ENCODE results near the gene SLC9A2. TPM values are rescaled to one million over a fixed set of nuclear protein-coding genes. Genes with fewer than 3 reads are reported as not detected.

SLC9A2 gene
- total RNA-seq, 6 donors from 2014 or later = 0.30 to 1.1 (median 0.38) TPM; not detected in 2

- Histone ChIP-seq H3K27ac (peak overlapping the region; percentile 35 to 95 (median 85)), H3K4me1 (peaks cover 6 to 26% (median 17%) of the 10 kb centered on the region in 4 donors), H3K27me3 (no peaks in the 10 kb centered on the region), H3K4me3 (peak overlapping the region; percentile 60 to 91 (median 76)), H3K36me3 (peaks cover 0 to 5% (median 2%) of the 10 kb centered on the region in 4 donors), H3K9me3 (no peaks in the 10 kb centered on the region)
- DNase-seq = peak; percentile 92 to 98
- peak; percentile 37 to 83 for TF ChIP-seq POLR2AphosphoS5 (IDR thresholded peaks at IDR 0.05)
- TF ChIP-seq POLR2A (IDR thresholded peaks at IDR 0.05) = peak in 2 of 4 donors; percentile 60 to 90
- TF ChIP-seq EP300 (IDR thresholded peaks at IDR 0.05) = no peak
- peak in 1 of 6 experiments; percentile 16 for TF ChIP-seq CTCF (IDR thresholded peaks at IDR 0.05)
- peak; percentile 92 to 98 for ATAC-seq (ENCODE audit: low FRiP score in 2 of 2)
- 0 to 1% methylated on average over 21 to 36 of the region's 52 CpGs for WGBS, 2 donors
Observed at GRCh38 chr2:102736410-102737409, 117.4 kb downstream of the SLC9A2 start.

GRCh38 chr2:102737431-102737830 is 118.1 kb downstream of the SLC9A2 start:
- H3K9me3 ChIP-seq = no peaks in the 10 kb centered on the region
- 65 to 72% methylated on average over 1 of the region's 1 CpG for WGBS, 2 donors
- H3K4me1 ChIP-seq = peaks cover 6 to 26% (median 17%) of the 10 kb centered on the region in 4 donors
- H3K36me3 ChIP-seq = no peaks in the 10 kb centered on the region
- DNase-seq = no peak
- ATAC-seq (ENCODE audit: low FRiP score in 2 of 2) = no peak
- H3K27ac ChIP-seq = no peak overlapping the region
- TF ChIP-seq EP300 (IDR thresholded peaks at IDR 0.05) = no peak
- no peak for TF ChIP-seq POLR2AphosphoS5 (IDR thresholded peaks at IDR 0.05)
- TF ChIP-seq CTCF (IDR thresholded peaks at IDR 0.05) = no peak
- no peak for TF ChIP-seq POLR2A (IDR thresholded peaks at IDR 0.05)
- no peaks in the 10 kb centered on the region for H3K27me3 ChIP-seq
- H3K4me3 ChIP-seq = peak overlapping the region in 3 of 4 donors; percentile 60 to 91 (median 77)

- 91 to 97% methylated on average over 3 of the region's 3 CpGs for WGBS, 2 donors
- no peaks in the 10 kb centered on the region for H3K27me3 ChIP-seq
- no peak overlapping the region for H3K4me3 ChIP-seq
- H3K27ac ChIP-seq = no peak overlapping the region
- ATAC-seq (ENCODE audit: low FRiP score in 2 of 2) = no peak
- TF ChIP-seq POLR2AphosphoS5 (IDR thresholded peaks at IDR 0.05) (no peak), POLR2A (IDR thresholded peaks at IDR 0.05) (no peak), CTCF (IDR thresholded peaks at IDR 0.05) (no peak), EP300 (IDR thresholded peaks at IDR 0.05) (no peak)
- H3K4me1 ChIP-seq = no peaks in the 10 kb centered on the region
- H3K9me3 ChIP-seq = no peaks in the 10 kb centered on the region
- DNase-seq = no peak
- H3K36me3 ChIP-seq = no peaks in the 10 kb centered on the region
Observed at GRCh38 chr2:102743259-102743658, 123.9 kb downstream of the SLC9A2 start.

GRCh38 chr2:102748107-102748506 is 128.8 kb downstream of the SLC9A2 start:
- WGBS, 2 donors = 95 to 97% methylated on average over 4 of the region's 4 CpGs
- no peak for DNase-seq
- no peaks in the 10 kb centered on the region for H3K36me3 ChIP-seq
- H3K27me3 ChIP-seq = no peaks in the 10 kb centered on the region
- H3K4me1 ChIP-seq = no peaks in the 10 kb centered on the region
- TF ChIP-seq EP300 (IDR thresholded peaks at IDR 0.05) (no peak), POLR2AphosphoS5 (IDR thresholded peaks at IDR 0.05) (no peak), CTCF (IDR thresholded peaks at IDR 0.05) (no peak), POLR2A (IDR thresholded peaks at IDR 0.05) (no peak)
- ATAC-seq (ENCODE audit: low FRiP score in 2 of 2) = no peak
- H3K9me3 ChIP-seq = no peaks in the 10 kb centered on the region
- no peak overlapping the region for H3K27ac ChIP-seq
- no peak overlapping the region for H3K4me3 ChIP-seq

All from upper lobe of left lung (tissue), 6 donors.